HG02610 (cell line): ENCODE results near the gene MRPL55.
"Not testable (repeated sequence)": the region's sequence is repeated elsewhere in the genome, so short reads cannot be mapped to it uniquely, and the experiment has no call there.

Source experiments
- ATAC-seq: cut with Tn5 transposase; IDR thresholded peaks from one replicate; pipeline ENCODE4 v1.9.1; 2021; ENCODE audit warnings: mild to moderate bottlenecking, moderate library complexity; ENCODE audit not compliant: unreplicated experiment

MRPL55 gene

GRCh38 chr1:228125185-228125584 lies 16.1 kb upstream of the MRPL55 start:
- ATAC-seq: no peak

- ATAC-seq: no peak
Measured at GRCh38 chr1:228123505-228123904, 14.4 kb upstream of the MRPL55 start.

- no peak for ATAC-seq
Measured at GRCh38 chr1:228122921-228123441, 13.9 kb upstream of the MRPL55 start.

- ATAC-seq: no peak
Measured at GRCh38 chr1:228120857-228121489, 11.9 kb upstream of the MRPL55 start.

GRCh38 chr1:228120351-228120750 lies 11.3 kb upstream of the MRPL55 start:
- ATAC-seq: no peak

GRCh38 chr1:228118040-228118439 lies 8.9 kb upstream of the MRPL55 start:
- ATAC-seq: no peak

GRCh38 chr1:228117335-228117734 lies 8.2 kb upstream of the MRPL55 start:
- ATAC-seq: no peak

- ATAC-seq: no peak
Measured at GRCh38 chr1:228114827-228115226, 5.7 kb upstream of the MRPL55 start.

- ATAC-seq: no peak
Measured at GRCh38 chr1:228112617-228113016, 3.5 kb upstream of the MRPL55 start.

GRCh38 chr1:228112167-228112566 lies 3.1 kb upstream of the MRPL55 start:
- no peak for ATAC-seq

GRCh38 chr1:228111315-228111714 lies 2.2 kb upstream of the MRPL55 start:
- ATAC-seq: not testable (repeated sequence)

- ATAC-seq: no peak
Measured at GRCh38 chr1:228110556-228110955, 1.5 kb upstream of the MRPL55 start.

GRCh38 chr1:228109962-228110488 lies 926 bp upstream of the MRPL55 start:
- ATAC-seq: no peak

GRCh38 chr1:228108742-228109072 lies 392 bp downstream of the MRPL55 start:
- no peak for ATAC-seq

- ATAC-seq: no peak
Measured at GRCh38 chr1:228108055-228108690, 926 bp downstream of the MRPL55 start.

GRCh38 chr1:228107636-228108035 lies 1.5 kb downstream of the MRPL55 start:
- no peak for ATAC-seq

- no peak for ATAC-seq
Measured at GRCh38 chr1:228106800-228107054, 2.4 kb downstream of the MRPL55 start.

- no peak for ATAC-seq
Measured at GRCh38 chr1:228105996-228106799, 2.9 kb downstream of the MRPL55 start.

- ATAC-seq: no peak
Measured at GRCh38 chr1:228105270-228105995, 3.7 kb downstream of the MRPL55 start.

GRCh38 chr1:228104526-228105269 lies 4.4 kb downstream of the MRPL55 start:
- no peak for ATAC-seq
